H1 (cell line): ENCODE results near the gene PCGF3. TPM values are rescaled to one million over a fixed set of nuclear protein-coding genes. Genes with fewer than 3 reads are reported as not detected.
"Not testable (repeated sequence)": the region's sequence is repeated elsewhere in the genome, so short reads cannot be mapped to it uniquely, and the experiment has no call there.

Source experiments
- CTCF ChIA-PET: fragments of 300-600 bp; sonication (Branson Sonifier 250); formaldehyde crosslinking; loops from one replicate; lab custom pipeline; 2021; ENCODE audit not compliant: partially characterized antibody; lab: Charles Lee
- POLR2A ChIA-PET: fragments of 300-600 bp; sonication (Branson Sonifier 250); formaldehyde crosslinking; loops from one replicate; lab custom pipeline; 2021; ENCODE audit warnings: inconsistent platforms; ENCODE audit not compliant: partially characterized antibody; lab: Charles Lee
- DNase-seq, 2 experiments: peaks; one replicate each; pipeline versions ENCODE4 v3.0.0 to v3.0.0-alpha.2; 2010 to 2022; ENCODE audit warnings: low spot score in 2 of 2, low read depth in 1 of 2, mixed read lengths in 1 of 2
- FAIRE-seq: peaks from 2 replicates; lab custom pipeline; 2011; peaks lifted over from hg19 to GRCh38; lab: Jason Lieb, UNC
- H2AFZ ChIP-seq: 2 replicates; pipeline ENCODE4 v1.8.1; 2012; ENCODE audit warnings: low read length, inconsistent platforms
- H2AK5ac ChIP-seq: 2 replicates; pipeline ENCODE4 v1.6.1; 2013; ENCODE audit warnings: low read depth, low read length
- H2BK120ac ChIP-seq: replicated peaks from 2 replicates; pipeline ENCODE3; 2013; ENCODE audit warnings: low read depth, low read length, inconsistent platforms
- H2BK12ac ChIP-seq: 2 replicates; pipeline ENCODE4 v1.6.1; 2013; ENCODE audit warnings: low read depth, low read length
- H2BK15ac ChIP-seq: 2 replicates; pipeline ENCODE4 v1.6.1; 2013; ENCODE audit warnings: low read length
- H2BK20ac ChIP-seq: 2 replicates; pipeline ENCODE4 v1.6.1; 2013; ENCODE audit warnings: low read length
- H2BK5ac ChIP-seq: 2 replicates; pipeline ENCODE4 v1.6.1; 2013; ENCODE audit warnings: low read depth, low read length
- H3K14ac ChIP-seq: 2 replicates; pipeline ENCODE4 v1.6.1; 2013; ENCODE audit warnings: inconsistent platforms; ENCODE audit not compliant: insufficient read length
- H3K18ac ChIP-seq: 2 replicates; pipeline ENCODE4 v1.6.1; 2013; ENCODE audit warnings: low read length; ENCODE audit errors: extremely low read depth
- H3K23ac ChIP-seq: 2 replicates; pipeline ENCODE4 v1.6.1; 2013; ENCODE audit warnings: inconsistent platforms; ENCODE audit not compliant: insufficient read length
- H3K23me2 ChIP-seq: 2 replicates; pipeline ENCODE4 v1.6.1; 2013; ENCODE audit warnings: low read depth, low read length
- H3K27ac ChIP-seq: 2 replicates; pipeline ENCODE4 v1.6.1; 2011; ENCODE audit warnings: low read depth, low read length, inconsistent platforms
- H3K27me3 ChIP-seq, 4 experiments: replicated peaks in 1 of 4; 1 replicate in 1 of 4; 2 replicates in 3 of 4; pipeline versions ENCODE4 v1.6.1 to v1.8.1; 2011 to 2013; ENCODE audit warnings: low read length in 3 of 4, mild to moderate bottlenecking in 3 of 4, inconsistent platforms in 2 of 4, mixed read lengths in 2 of 4, moderate library complexity in 1 of 4; ENCODE audit not compliant: control insufficient read depth in 3 of 4, insufficient read depth in 3 of 4; ENCODE audit errors: extremely low read depth in 1 of 4
- H3K36me3 ChIP-seq, 4 experiments: 2 replicates each; pipeline versions ENCODE4 v1.6.1 to v1.8.1; 2011 to 2013; ENCODE audit warnings: mild to moderate bottlenecking in 4 of 4, low read length in 3 of 4, moderate library complexity in 2 of 4, control low read depth in 1 of 4, inconsistent platforms in 1 of 4; ENCODE audit not compliant: insufficient read depth in 4 of 4, control insufficient read depth in 2 of 4
- H3K4ac ChIP-seq: replicated peaks from 2 replicates; pipeline ENCODE3; 2013; ENCODE audit warnings: low read length, low read depth, mixed read lengths, inconsistent platforms; ENCODE audit not compliant: insufficient read length
- H3K4me1 ChIP-seq, 4 experiments: replicated peaks in 1 of 4; 1 replicate in 1 of 4; 2 replicates in 3 of 4; pipeline versions ENCODE4 v1.6.1 to v1.8.1; 2011 to 2013; ENCODE audit warnings: low read length in 3 of 4, inconsistent platforms in 2 of 4, mixed read lengths in 1 of 4; ENCODE audit not compliant: insufficient read depth in 4 of 4, control insufficient read depth in 3 of 4
- H3K4me2 ChIP-seq, 2 experiments: 2 replicates each; pipeline versions ENCODE4 v1.6.1 to v1.8.1; 2011 to 2013; ENCODE audit warnings: low read depth in 2 of 2, low read length in 2 of 2, control low read depth in 1 of 2, inconsistent platforms in 1 of 2, mild to moderate bottlenecking in 1 of 2; ENCODE audit not compliant: insufficient read depth in 1 of 2
- H3K4me3 ChIP-seq, 4 experiments: fragments of 200-600, 300-600 bp in 1 of 4; sonication (generic), shearing (Covaris generic), sonication (Bioruptor Twin) in 1 of 4; 2 replicates each; pipeline versions ENCODE4 v1.5.1 to v1.8.1; 2011 to 2016; ENCODE audit warnings: low read length in 4 of 4, low read depth in 3 of 4, control low read depth in 2 of 4, inconsistent platforms in 2 of 4, mild to moderate bottlenecking in 2 of 4, mixed read lengths in 1 of 4, moderate library complexity in 1 of 4; ENCODE audit not compliant: insufficient read depth in 2 of 4; ENCODE audit errors: extremely low read depth in 1 of 4
- H3K56ac ChIP-seq: replicated peaks from 2 replicates; pipeline ENCODE3; 2013; ENCODE audit warnings: low read depth, mild to moderate bottlenecking, mixed read lengths, low read length, inconsistent platforms; ENCODE audit not compliant: insufficient read length
- H3K79me1 ChIP-seq: 2 replicates; pipeline ENCODE4 v1.6.1; 2013; ENCODE audit warnings: low read depth, low read length, control low read depth
- H3K79me2 ChIP-seq, 2 experiments: 2 replicates each; pipeline versions ENCODE4 v1.6.1 to v1.8.1; 2012 to 2013; ENCODE audit warnings: low read length in 2 of 2, mild to moderate bottlenecking in 2 of 2, inconsistent platforms in 1 of 2; ENCODE audit not compliant: insufficient read depth in 2 of 2, control insufficient read depth in 1 of 2
- H3K9ac ChIP-seq, 4 experiments: replicated peaks in 1 of 4; 1 replicate in 1 of 4; 2 replicates in 3 of 4; pipeline versions ENCODE4 v1.6.1 to v1.8.1; 2011 to 2013; ENCODE audit warnings: low read depth in 3 of 4, low read length in 3 of 4, control low read depth in 2 of 4, mild to moderate bottlenecking in 2 of 4, moderate library complexity in 2 of 4, inconsistent platforms in 1 of 4; ENCODE audit errors: extremely low read depth in 1 of 4
- H3K9me3 ChIP-seq, 2 experiments: 2 replicates each; pipeline versions ENCODE4 v1.6.1 to v1.8.1; 2012 to 2013; ENCODE audit warnings: mild to moderate bottlenecking in 2 of 2, moderate library complexity in 2 of 2, control low read depth in 1 of 2, inconsistent platforms in 1 of 2, low read depth in 1 of 2, low read length in 1 of 2, mixed read lengths in 1 of 2; ENCODE audit not compliant: insufficient read depth in 2 of 2
- H4K20me1 ChIP-seq, 2 experiments: replicated peaks in 1 of 2; 2 replicates each; pipeline versions ENCODE3 to v1.8.1; 2011 to 2013; ENCODE audit warnings: inconsistent platforms in 2 of 2, low read length in 2 of 2, mild to moderate bottlenecking in 1 of 2; ENCODE audit not compliant: insufficient read depth in 2 of 2, control insufficient read depth in 1 of 2
- H4K5ac ChIP-seq: 2 replicates; pipeline ENCODE4 v1.6.1; 2013; ENCODE audit warnings: low read length, low read depth, mixed read lengths, inconsistent platforms; ENCODE audit not compliant: insufficient read length
- H4K8ac ChIP-seq: 2 replicates; pipeline ENCODE4 v1.8.0; 2013; ENCODE audit warnings: mild to moderate bottlenecking, moderate library complexity, low read length, inconsistent platforms; ENCODE audit not compliant: insufficient read depth; ENCODE audit errors: extremely low read depth
- H4K91ac ChIP-seq: replicated peaks from 2 replicates; pipeline ENCODE3; 2013; ENCODE audit warnings: low read length, mixed read lengths, inconsistent platforms; ENCODE audit not compliant: insufficient read length
- WGBS, 2 experiments: shearing (Covaris generic) in 1 of 2; methylation state at CpG; one replicate each; pipeline versions ENCODE4 v1.1.6 to v1.1.7; 2013 to 2015; ENCODE audit warnings: low lambda C conversion rate in 2 of 2, mixed read lengths in 2 of 2, inconsistent platforms in 1 of 2, low coverage in 1 of 2, missing lambda C conversion rate in 1 of 2; ENCODE audit not compliant: insufficient replicate concordance in 2 of 2, insufficient coverage in 1 of 2, insufficient read length in 1 of 2; ENCODE audit errors: extremely low coverage in 1 of 2, missing lambda C conversion rate in 1 of 2; 5-methylcytosine and 5-hydroxymethylcytosine counted together
- polyA plus RNA-seq, 7 experiments: library from polyadenylated mRNA; depleted of rRNA in 3 of 7; stranded (reverse) in 5 of 7; unstranded in 2 of 7; fragments of >200 nt in 5 of 7; fragments of 200-250 nt in 2 of 7; gene quantifications; 1 replicate in 5 of 7; 2 replicates in 1 of 7; 4 replicates in 1 of 7; pipeline versions ENCODE4 v1.2.1 to v1.2.3, GENCODE V29; 2011 to 2013; ENCODE audit warnings: missing spikeins in 2 of 7, mixed read lengths in 2 of 7
- total RNA-seq: library from RNA; stranded (reverse); fragmentation: NEBNext Ultra II Directional; extraction: Animal tissue kit (Norgen Biotek cat#: 25700); gene quantifications from 2 replicates; pipeline ENCODE4 v1.2.1, GENCODE V29; 2021

Gene PCGF3
- total and polyA plus RNA-seq, 2 of the 8 experiments (the other 6 are each of a cell fraction or from before 2014, with no cell fraction given): 52.7 to 52.9 TPM

DNA sequence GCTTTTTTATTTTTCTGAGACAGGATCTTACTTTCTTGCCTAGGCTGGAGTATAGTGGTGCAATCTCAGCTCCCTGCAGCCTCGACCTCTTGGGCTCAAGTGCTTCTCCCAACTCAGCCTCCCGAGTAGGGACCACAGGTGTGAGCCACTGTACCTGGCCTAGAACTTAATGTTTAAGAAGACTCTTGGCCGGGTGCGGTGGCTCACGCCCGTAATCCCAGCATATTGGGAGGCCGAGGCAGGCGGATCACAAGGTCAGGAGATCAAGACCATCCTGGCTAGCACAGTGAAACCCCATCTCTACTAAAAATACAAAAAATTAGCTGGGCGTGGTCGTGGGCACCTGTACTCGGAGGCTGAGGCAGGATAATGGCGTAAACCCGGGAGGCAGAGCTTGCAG lies 47.6 kb downstream of the PCGF3 start:
- Histone ChIP-seq H3K79me2 (peaks cover 0 to 12% of the 10 kb centered on the region in 2 experiments; a peak in 1 of 4 replicates), H4K20me1 (peaks cover 12 to 15% of the 10 kb centered on the region in 2 experiments), H3K36me3 (peaks cover 0 to 18% (median 6%) of the 10 kb centered on the region in 4 experiments; a peak in 5 of 8 replicates)
- not testable (repeated sequence) for H2AFZ ChIP-seq, H3K4me3 ChIP-seq, H4K91ac ChIP-seq, H3K56ac ChIP-seq, H3K79me1 ChIP-seq, H3K27me3 ChIP-seq, H2BK15ac ChIP-seq, H3K4me1 ChIP-seq, H3K23me2 ChIP-seq, H4K8ac ChIP-seq, H3K4me2 ChIP-seq, H4K5ac ChIP-seq, H3K9me3 ChIP-seq, H3K4ac ChIP-seq, H2BK12ac ChIP-seq, FAIRE-seq, H3K23ac ChIP-seq, H2BK5ac ChIP-seq, H3K14ac ChIP-seq, H2BK120ac ChIP-seq, H2BK20ac ChIP-seq, H2AK5ac ChIP-seq, H3K18ac ChIP-seq, H3K27ac ChIP-seq, DNase-seq, H3K9ac ChIP-seq
- WGBS, 2 experiments: 97% methylated on average over 11 of the region's 13 CpGs; no CpG with 5 or more reads in 1 of the 2 experiments
- ChIA-PET CTCF (interaction anchor here (0.9 to 3.4 kb wide), 2 partner anchors 11 to 128 kb away, joined by 3 to 30 read pairs; no protein-coding TSS in a partner anchor), POLR2A (interaction anchor here (1.0 to 1.3 kb wide), 2 partner anchors 10 to 92 kb away, joined by 3 read pairs; no protein-coding TSS in a partner anchor)
